Ishikawa (cell line): ENCODE data around the gene GANAB.

ENCODE experiments used
- EGR1 ChIP-seq: IDR thresholded peaks from 2 replicates; pipeline ENCODE4 v1.6.1; 2012
- TF ChIP-seq, protein P1 (sequence below): IDR thresholded peaks from 2 replicates; pipeline ENCODE4 v1.6.1; 2012; ENCODE audit warnings: low read depth, mild to moderate bottlenecking

- no peak for TF ChIP-seq EGR1
- TF ChIP-seq, protein P1, sequence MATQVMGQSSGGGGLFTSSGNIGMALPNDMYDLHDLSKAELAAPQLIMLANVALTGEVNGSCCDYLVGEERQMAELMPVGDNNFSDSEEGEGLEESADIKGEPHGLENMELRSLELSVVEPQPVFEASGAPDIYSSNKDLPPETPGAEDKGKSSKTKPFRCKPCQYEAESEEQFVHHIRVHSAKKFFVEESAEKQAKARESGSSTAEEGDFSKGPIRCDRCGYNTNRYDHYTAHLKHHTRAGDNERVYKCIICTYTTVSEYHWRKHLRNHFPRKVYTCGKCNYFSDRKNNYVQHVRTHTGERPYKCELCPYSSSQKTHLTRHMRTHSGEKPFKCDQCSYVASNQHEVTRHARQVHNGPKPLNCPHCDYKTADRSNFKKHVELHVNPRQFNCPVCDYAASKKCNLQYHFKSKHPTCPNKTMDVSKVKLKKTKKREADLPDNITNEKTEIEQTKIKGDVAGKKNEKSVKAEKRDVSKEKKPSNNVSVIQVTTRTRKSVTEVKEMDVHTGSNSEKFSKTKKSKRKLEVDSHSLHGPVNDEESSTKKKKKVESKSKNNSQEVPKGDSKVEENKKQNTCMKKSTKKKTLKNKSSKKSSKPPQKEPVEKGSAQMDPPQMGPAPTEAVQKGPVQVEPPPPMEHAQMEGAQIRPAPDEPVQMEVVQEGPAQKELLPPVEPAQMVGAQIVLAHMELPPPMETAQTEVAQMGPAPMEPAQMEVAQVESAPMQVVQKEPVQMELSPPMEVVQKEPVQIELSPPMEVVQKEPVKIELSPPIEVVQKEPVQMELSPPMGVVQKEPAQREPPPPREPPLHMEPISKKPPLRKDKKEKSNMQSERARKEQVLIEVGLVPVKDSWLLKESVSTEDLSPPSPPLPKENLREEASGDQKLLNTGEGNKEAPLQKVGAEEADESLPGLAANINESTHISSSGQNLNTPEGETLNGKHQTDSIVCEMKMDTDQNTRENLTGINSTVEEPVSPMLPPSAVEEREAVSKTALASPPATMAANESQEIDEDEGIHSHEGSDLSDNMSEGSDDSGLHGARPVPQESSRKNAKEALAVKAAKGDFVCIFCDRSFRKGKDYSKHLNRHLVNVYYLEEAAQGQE: no peak
These were observed 26.7 kb upstream of the GANAB start for GRCh38 chr11:62673196-62673525.
